H1 (cell line): ENCODE measurements around the gene TCL1A. TPM values are rescaled to one million over a fixed set of nuclear protein-coding genes. Genes with fewer than 3 reads are reported as not detected.

Experiments
- CTCF ChIA-PET: fragments of 300-600 bp; sonication (Branson Sonifier 250); formaldehyde crosslinking; loops from one replicate; lab custom pipeline; 2021; ENCODE audit not compliant: partially characterized antibody; lab: Charles Lee
- POLR2A ChIA-PET: fragments of 300-600 bp; sonication (Branson Sonifier 250); formaldehyde crosslinking; loops from one replicate; lab custom pipeline; 2021; ENCODE audit warnings: inconsistent platforms; ENCODE audit not compliant: partially characterized antibody; lab: Charles Lee
- DNase-seq, 2 experiments: peaks; one replicate each; pipeline versions ENCODE4 v3.0.0 to v3.0.0-alpha.2; 2010 to 2022; ENCODE audit warnings: low spot score in 2 of 2, low read depth in 1 of 2, mixed read lengths in 1 of 2
- FAIRE-seq: peaks from 2 replicates; lab custom pipeline; 2011; peaks lifted over from hg19 to GRCh38; lab: Jason Lieb, UNC
- H2AFZ ChIP-seq: 2 replicates; pipeline ENCODE4 v1.8.1; 2012; ENCODE audit warnings: low read length, inconsistent platforms
- H2AK5ac ChIP-seq: 2 replicates; pipeline ENCODE4 v1.6.1; 2013; ENCODE audit warnings: low read depth, low read length
- H2BK120ac ChIP-seq: replicated peaks from 2 replicates; pipeline ENCODE3; 2013; ENCODE audit warnings: low read depth, low read length, inconsistent platforms
- H2BK12ac ChIP-seq: 2 replicates; pipeline ENCODE4 v1.6.1; 2013; ENCODE audit warnings: low read depth, low read length
- H2BK15ac ChIP-seq: 2 replicates; pipeline ENCODE4 v1.6.1; 2013; ENCODE audit warnings: low read length
- H2BK20ac ChIP-seq: 2 replicates; pipeline ENCODE4 v1.6.1; 2013; ENCODE audit warnings: low read length
- H2BK5ac ChIP-seq: 2 replicates; pipeline ENCODE4 v1.6.1; 2013; ENCODE audit warnings: low read depth, low read length
- H3K14ac ChIP-seq: 2 replicates; pipeline ENCODE4 v1.6.1; 2013; ENCODE audit warnings: inconsistent platforms; ENCODE audit not compliant: insufficient read length
- H3K18ac ChIP-seq: 2 replicates; pipeline ENCODE4 v1.6.1; 2013; ENCODE audit warnings: low read length; ENCODE audit errors: extremely low read depth
- H3K23ac ChIP-seq: 2 replicates; pipeline ENCODE4 v1.6.1; 2013; ENCODE audit warnings: inconsistent platforms; ENCODE audit not compliant: insufficient read length
- H3K23me2 ChIP-seq: 2 replicates; pipeline ENCODE4 v1.6.1; 2013; ENCODE audit warnings: low read depth, low read length
- H3K27ac ChIP-seq: 2 replicates; pipeline ENCODE4 v1.6.1; 2011; ENCODE audit warnings: low read depth, low read length, inconsistent platforms
- H3K27me3 ChIP-seq, 4 experiments: replicated peaks in 1 of 4; 1 replicate in 1 of 4; 2 replicates in 3 of 4; pipeline versions ENCODE4 v1.6.1 to v1.8.1; 2011 to 2013; ENCODE audit warnings: low read length in 3 of 4, mild to moderate bottlenecking in 3 of 4, inconsistent platforms in 2 of 4, mixed read lengths in 2 of 4, moderate library complexity in 1 of 4; ENCODE audit not compliant: control insufficient read depth in 3 of 4, insufficient read depth in 3 of 4; ENCODE audit errors: extremely low read depth in 1 of 4
- H3K36me3 ChIP-seq, 4 experiments: 2 replicates each; pipeline versions ENCODE4 v1.6.1 to v1.8.1; 2011 to 2013; ENCODE audit warnings: mild to moderate bottlenecking in 4 of 4, low read length in 3 of 4, moderate library complexity in 2 of 4, control low read depth in 1 of 4, inconsistent platforms in 1 of 4; ENCODE audit not compliant: insufficient read depth in 4 of 4, control insufficient read depth in 2 of 4
- H3K4ac ChIP-seq: replicated peaks from 2 replicates; pipeline ENCODE3; 2013; ENCODE audit warnings: low read length, low read depth, mixed read lengths, inconsistent platforms; ENCODE audit not compliant: insufficient read length
- H3K4me1 ChIP-seq, 4 experiments: replicated peaks in 1 of 4; 1 replicate in 1 of 4; 2 replicates in 3 of 4; pipeline versions ENCODE4 v1.6.1 to v1.8.1; 2011 to 2013; ENCODE audit warnings: low read length in 3 of 4, inconsistent platforms in 2 of 4, mixed read lengths in 1 of 4; ENCODE audit not compliant: insufficient read depth in 4 of 4, control insufficient read depth in 3 of 4
- H3K4me2 ChIP-seq, 2 experiments: 2 replicates each; pipeline versions ENCODE4 v1.6.1 to v1.8.1; 2011 to 2013; ENCODE audit warnings: low read depth in 2 of 2, low read length in 2 of 2, control low read depth in 1 of 2, inconsistent platforms in 1 of 2, mild to moderate bottlenecking in 1 of 2; ENCODE audit not compliant: insufficient read depth in 1 of 2
- H3K4me3 ChIP-seq, 4 experiments: fragments of 200-600, 300-600 bp in 1 of 4; sonication (generic), shearing (Covaris generic), sonication (Bioruptor Twin) in 1 of 4; 2 replicates each; pipeline versions ENCODE4 v1.5.1 to v1.8.1; 2011 to 2016; ENCODE audit warnings: low read length in 4 of 4, low read depth in 3 of 4, control low read depth in 2 of 4, inconsistent platforms in 2 of 4, mild to moderate bottlenecking in 2 of 4, mixed read lengths in 1 of 4, moderate library complexity in 1 of 4; ENCODE audit not compliant: insufficient read depth in 2 of 4; ENCODE audit errors: extremely low read depth in 1 of 4
- H3K56ac ChIP-seq: replicated peaks from 2 replicates; pipeline ENCODE3; 2013; ENCODE audit warnings: low read depth, mild to moderate bottlenecking, mixed read lengths, low read length, inconsistent platforms; ENCODE audit not compliant: insufficient read length
- H3K79me1 ChIP-seq: 2 replicates; pipeline ENCODE4 v1.6.1; 2013; ENCODE audit warnings: low read depth, low read length, control low read depth
- H3K79me2 ChIP-seq, 2 experiments: 2 replicates each; pipeline versions ENCODE4 v1.6.1 to v1.8.1; 2012 to 2013; ENCODE audit warnings: low read length in 2 of 2, mild to moderate bottlenecking in 2 of 2, inconsistent platforms in 1 of 2; ENCODE audit not compliant: insufficient read depth in 2 of 2, control insufficient read depth in 1 of 2
- H3K9ac ChIP-seq, 4 experiments: replicated peaks in 1 of 4; 1 replicate in 1 of 4; 2 replicates in 3 of 4; pipeline versions ENCODE4 v1.6.1 to v1.8.1; 2011 to 2013; ENCODE audit warnings: low read depth in 3 of 4, low read length in 3 of 4, control low read depth in 2 of 4, mild to moderate bottlenecking in 2 of 4, moderate library complexity in 2 of 4, inconsistent platforms in 1 of 4; ENCODE audit errors: extremely low read depth in 1 of 4
- H3K9me3 ChIP-seq, 2 experiments: 2 replicates each; pipeline versions ENCODE4 v1.6.1 to v1.8.1; 2012 to 2013; ENCODE audit warnings: mild to moderate bottlenecking in 2 of 2, moderate library complexity in 2 of 2, control low read depth in 1 of 2, inconsistent platforms in 1 of 2, low read depth in 1 of 2, low read length in 1 of 2, mixed read lengths in 1 of 2; ENCODE audit not compliant: insufficient read depth in 2 of 2
- H4K20me1 ChIP-seq, 2 experiments: replicated peaks in 1 of 2; 2 replicates each; pipeline versions ENCODE3 to v1.8.1; 2011 to 2013; ENCODE audit warnings: inconsistent platforms in 2 of 2, low read length in 2 of 2, mild to moderate bottlenecking in 1 of 2; ENCODE audit not compliant: insufficient read depth in 2 of 2, control insufficient read depth in 1 of 2
- H4K5ac ChIP-seq: 2 replicates; pipeline ENCODE4 v1.6.1; 2013; ENCODE audit warnings: low read length, low read depth, mixed read lengths, inconsistent platforms; ENCODE audit not compliant: insufficient read length
- H4K8ac ChIP-seq: 2 replicates; pipeline ENCODE4 v1.8.0; 2013; ENCODE audit warnings: mild to moderate bottlenecking, moderate library complexity, low read length, inconsistent platforms; ENCODE audit not compliant: insufficient read depth; ENCODE audit errors: extremely low read depth
- H4K91ac ChIP-seq: replicated peaks from 2 replicates; pipeline ENCODE3; 2013; ENCODE audit warnings: low read length, mixed read lengths, inconsistent platforms; ENCODE audit not compliant: insufficient read length
- ASH2L ChIP-seq: fragments of 200-600, 300-600 bp; sonication (generic); IDR thresholded peaks from one replicate; pipeline ENCODE4 v1.7.1; 2017; ENCODE audit warnings: low read length
- CBX8 ChIP-seq: fragments of 300-800, 300-1000 bp; sonication (generic); IDR thresholded peaks from 2 replicates; pipeline ENCODE4 v1.7.1; 2016; ENCODE audit warnings: low read depth, low read length, borderline replicate concordance
- EGR1 ChIP-seq: IDR thresholded peaks from 2 replicates; pipeline ENCODE4 v1.6.1; 2011; ENCODE audit warnings: low read depth, low read length, borderline replicate concordance
- EZH2 ChIP-seq: fragments of 200-600 bp; sonication (generic); IDR thresholded peaks from 2 replicates; pipeline ENCODE4 v1.7.1; 2012; ENCODE audit warnings: low read depth, mild to moderate bottlenecking, moderate library complexity, low read length, inconsistent platforms; ENCODE audit not compliant: severe bottlenecking
- HDAC6 ChIP-seq: IDR thresholded peaks from one replicate; pipeline ENCODE4 v1.7.1; 2012; ENCODE audit warnings: low read depth, mild to moderate bottlenecking, inconsistent platforms, low read length, moderate library complexity
- KDM5A ChIP-seq: fragments of 200-600 bp; IDR thresholded peaks from 2 replicates; pipeline ENCODE4 v1.7.1; 2012; ENCODE audit warnings: mild to moderate bottlenecking, low read length, inconsistent platforms, mixed read lengths
- PHF8 ChIP-seq: fragments of 200-600 bp; sonication (generic); conservative IDR thresholded peaks from 2 replicates; pipeline ENCODE4 v1.7.1; 2012; ENCODE audit warnings: low read depth, mild to moderate bottlenecking, inconsistent platforms, low read length, moderate library complexity
- POLR2A ChIP-seq, 2 experiments: IDR thresholded peaks; 1 replicate in 1 of 2; 2 replicates in 1 of 2; pipeline ENCODE4 v1.6.1; 2011; ENCODE audit warnings: low read depth in 2 of 2, low read length in 2 of 2, mild to moderate bottlenecking in 2 of 2; ENCODE audit errors: control extremely low read depth in 1 of 2
- POLR2AphosphoS5 ChIP-seq: IDR thresholded peaks from 2 replicates; pipeline ENCODE4 v1.6.1; 2011; ENCODE audit warnings: low read depth, low read length
- POU5F1 ChIP-seq: IDR thresholded peaks from 2 replicates; pipeline ENCODE4 v1.6.1; 2011; ENCODE audit warnings: low read depth, mild to moderate bottlenecking, low read length, moderate library complexity
- SIRT6 ChIP-seq: IDR thresholded peaks from one replicate; pipeline ENCODE4 v1.7.1; 2012; ENCODE audit warnings: low read length, inconsistent platforms
- SIX5 ChIP-seq: IDR thresholded peaks from 2 replicates; pipeline ENCODE4 v1.6.1; 2011; ENCODE audit warnings: mild to moderate bottlenecking, low read depth, low read length
- SP4 ChIP-seq: IDR thresholded peaks from 2 replicates; pipeline ENCODE4 v1.6.1; 2012; ENCODE audit warnings: low read length, inconsistent platforms
- TAF7 ChIP-seq: optimal IDR thresholded peaks from 2 replicates; pipeline ENCODE3; 2011; ENCODE audit warnings: low read depth, mild to moderate bottlenecking, inconsistent platforms, low read length, moderate library complexity, borderline replicate concordance
- TBP ChIP-seq: IDR thresholded peaks from 2 replicates; pipeline ENCODE4 v1.6.1; 2011; ENCODE audit warnings: low read depth, low read length, improper control_type of control experiment
- ZNF274 ChIP-seq: IDR thresholded peaks from 2 replicates; pipeline ENCODE4 v1.7.0; 2012; ENCODE audit warnings: low read length, borderline replicate concordance; ENCODE audit errors: extremely low read depth
- WGBS, 2 experiments: shearing (Covaris generic) in 1 of 2; methylation state at CpG; one replicate each; pipeline versions ENCODE4 v1.1.6 to v1.1.7; 2013 to 2015; ENCODE audit warnings: low lambda C conversion rate in 2 of 2, mixed read lengths in 2 of 2, inconsistent platforms in 1 of 2, low coverage in 1 of 2, missing lambda C conversion rate in 1 of 2; ENCODE audit not compliant: insufficient replicate concordance in 2 of 2, insufficient coverage in 1 of 2, insufficient read length in 1 of 2; ENCODE audit errors: extremely low coverage in 1 of 2, missing lambda C conversion rate in 1 of 2; 5-methylcytosine and 5-hydroxymethylcytosine counted together
- polyA plus RNA-seq, 7 experiments: library from polyadenylated mRNA; depleted of rRNA in 3 of 7; stranded (reverse) in 5 of 7; unstranded in 2 of 7; fragments of >200 nt in 5 of 7; fragments of 200-250 nt in 2 of 7; gene quantifications; 1 replicate in 5 of 7; 2 replicates in 1 of 7; 4 replicates in 1 of 7; pipeline versions ENCODE4 v1.2.1 to v1.2.3, GENCODE V29; 2011 to 2013; ENCODE audit warnings: missing spikeins in 2 of 7, mixed read lengths in 2 of 7
- total RNA-seq: library from RNA; stranded (reverse); fragmentation: NEBNext Ultra II Directional; extraction: Animal tissue kit (Norgen Biotek cat#: 25700); gene quantifications from 2 replicates; pipeline ENCODE4 v1.2.1, GENCODE V29; 2021

Gene TCL1A
- total and polyA plus RNA-seq, 2 of the 8 experiments (the other 6 are each of a cell fraction or from before 2014, with no cell fraction given) = 0.35 to 7.6 TPM

DNA sequence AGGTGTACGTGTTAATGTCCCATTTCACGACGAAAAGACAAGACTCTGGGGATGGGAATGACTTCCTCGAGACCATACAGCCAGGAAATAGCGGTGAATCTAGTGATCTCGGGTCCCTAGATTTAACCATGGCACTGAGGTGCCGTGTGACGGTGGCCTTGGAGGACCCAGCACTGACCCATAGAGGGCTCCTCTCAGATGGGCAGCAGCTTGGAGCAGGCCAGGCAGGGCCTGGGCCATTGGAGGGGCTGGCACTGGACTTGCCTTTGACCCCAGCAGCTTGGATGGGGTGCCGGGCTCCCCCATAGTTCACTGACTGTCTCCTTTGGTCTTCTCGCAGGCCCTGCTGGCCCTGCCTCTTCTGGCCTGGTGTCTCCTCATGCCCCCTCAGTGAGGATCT is 22.3 kb downstream of the TCL1A start:
- no peak overlapping the region for H3K27ac ChIP-seq
- H4K91ac ChIP-seq = no peak overlapping the region
- H3K23me2 ChIP-seq = no peaks in the 10 kb centered on the region
- H3K4me2 ChIP-seq = no peak overlapping the region
- H3K4me3 ChIP-seq = no peak overlapping the region
- no peak overlapping the region for H3K4ac ChIP-seq
- TF ChIP-seq CBX8 (no peak), ASH2L (no peak), EGR1 (no peak), ZNF274 (no peak), SP4 (no peak), TAF7 (no peak), HDAC6 (no peak), SIX5 (no peak), SIRT6 (no peak), POLR2A (IDR thresholded peaks at IDR 0.05; ENCODE audit: control extremely low read depth in 1 of 2, low read depth in 2 of 2, low read length in 2 of 2) (no peak), POU5F1 (no peak), KDM5A (no peak), PHF8 (no peak), EZH2 (no peak), POLR2AphosphoS5 (no peak), TBP (no peak)
- H3K9me3 ChIP-seq = no peaks in the 10 kb centered on the region
- no peaks in the 10 kb centered on the region for H3K79me2 ChIP-seq
- H3K14ac ChIP-seq = no peak overlapping the region
- H2BK20ac ChIP-seq = no peak overlapping the region
- H3K9ac ChIP-seq = no peak overlapping the region
- 0 out of 2 replicates have a peak overlapping the region, but pooled peaks have one; percentile 39 for H2BK12ac ChIP-seq
- H3K79me1 ChIP-seq = no peaks in the 10 kb centered on the region
- no peaks in the 10 kb centered on the region for H3K36me3 ChIP-seq
- no peaks in the 10 kb centered on the region for H4K20me1 ChIP-seq
- DNase-seq = no peak
- H3K56ac ChIP-seq = no peak overlapping the region
- peaks cover 0 to 5% (median 4%) of the 10 kb centered on the region in 4 experiments; a peak in 5 of 7 replicates for H3K4me1 ChIP-seq
- no peak overlapping the region for H4K8ac ChIP-seq
- no peak overlapping the region for H3K23ac ChIP-seq
- WGBS, 2 experiments = 96% methylated on average over 10 of the region's 10 CpGs; no CpG with 5 or more reads in 1 of the 2 experiments
- H3K27me3 ChIP-seq = peaks cover 0 to 5% (median 1%) of the 10 kb centered on the region in 4 experiments; a peak in 4 of 7 replicates
- H2AK5ac ChIP-seq = no peak overlapping the region
- H4K5ac ChIP-seq = no peak overlapping the region
- CTCF ChIA-PET = interaction anchor here (1.1 to 5.0 kb wide), 7 partner anchors 8 to 407 kb away, joined by 3 to 18 read pairs (median 9); no protein-coding TSS in a partner anchor
- FAIRE-seq = no peak
- POLR2A ChIA-PET = no interaction called here
- H2BK120ac ChIP-seq = no peak overlapping the region
- no peak overlapping the region for H2AFZ ChIP-seq
- H2BK5ac ChIP-seq = no peak overlapping the region
- no peak overlapping the region for H3K18ac ChIP-seq
- no peak overlapping the region for H2BK15ac ChIP-seq
